Measurements from ENCODE around the gene UGT1A1.
A peak's percentile ranks its signal among the peaks of the same experiment; 100 is the strongest.

The UGT1A1 gene

DNA sequence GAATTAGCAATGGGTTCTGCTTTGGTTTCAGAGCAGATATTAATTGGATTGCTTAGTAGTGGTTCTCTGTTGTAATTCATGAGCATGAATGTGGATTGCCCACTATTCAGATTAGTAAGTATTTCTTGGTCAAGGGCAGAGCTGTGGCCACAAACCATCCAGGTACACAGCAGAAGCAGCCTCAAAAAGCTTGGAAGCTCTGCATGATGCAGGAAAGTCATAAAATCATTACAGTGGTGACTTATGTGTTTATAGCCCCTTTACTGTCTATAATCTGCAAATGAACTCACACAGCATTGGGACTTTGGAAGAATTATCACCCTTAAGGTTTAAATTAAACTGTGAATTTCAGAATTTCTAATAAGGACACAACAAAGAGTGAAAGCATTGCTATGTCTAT lies 1.9 kb upstream of the UGT1A1 start:
- no peak for DNase-seq (ENCODE audit: low spot score)

DNA sequence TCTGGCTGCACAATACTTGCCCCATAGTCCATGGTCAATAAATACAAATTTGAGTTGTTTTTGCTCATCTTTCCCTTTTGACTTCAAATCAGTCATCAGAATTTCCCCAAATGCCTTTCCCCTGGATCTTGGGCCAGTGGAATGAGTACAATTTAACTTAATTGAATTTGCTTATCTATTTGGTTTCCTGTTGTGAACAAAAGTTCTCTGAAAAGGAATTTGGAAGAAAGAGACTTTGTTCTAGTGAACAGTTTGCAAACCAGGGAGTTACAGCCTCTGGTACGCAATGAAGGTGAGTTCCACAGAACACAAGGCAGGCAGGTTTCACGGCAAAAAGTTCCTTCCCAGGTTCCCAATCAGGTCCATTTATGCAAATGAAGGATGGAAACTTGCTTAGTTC lies 1.2 kb upstream of the UGT1A1 start:
- DNase-seq (ENCODE audit: low spot score), result no peak

DNA sequence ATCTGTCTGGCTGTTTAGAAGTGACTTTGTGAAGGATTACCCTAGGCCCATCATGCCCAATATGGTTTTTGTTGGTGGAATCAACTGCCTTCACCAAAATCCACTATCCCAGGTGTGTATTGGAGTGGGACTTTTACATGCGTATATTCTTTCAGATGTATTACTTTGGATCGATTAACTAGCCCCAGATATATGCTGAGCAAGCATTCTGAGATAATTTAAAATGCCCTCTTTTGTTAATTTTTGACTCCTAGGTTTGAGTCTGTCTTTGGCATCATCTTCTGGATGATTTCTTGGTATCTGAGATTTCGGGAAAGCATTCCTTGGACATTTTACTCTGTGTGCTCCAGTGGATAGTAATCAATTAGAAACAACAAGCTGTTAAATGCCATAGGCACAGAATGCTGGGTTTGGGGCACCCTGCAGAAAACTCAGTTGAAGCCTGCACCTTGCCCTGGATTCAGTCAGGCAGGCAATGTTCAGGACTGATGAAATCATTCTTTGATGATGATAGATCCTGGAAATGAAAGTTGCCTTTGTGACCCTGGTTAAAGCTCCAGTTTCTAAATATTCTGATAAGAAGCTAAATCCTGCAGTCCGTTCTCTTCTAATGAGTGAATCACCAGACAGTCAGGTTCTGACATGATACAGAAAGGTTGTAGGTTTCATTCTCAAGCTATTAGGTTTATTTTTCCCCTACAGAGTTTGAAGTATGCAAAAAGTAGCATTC lies 1.1 kb downstream of the UGT1A1 start:
- no peak for DNase-seq (ENCODE audit: low spot score)

DNA sequence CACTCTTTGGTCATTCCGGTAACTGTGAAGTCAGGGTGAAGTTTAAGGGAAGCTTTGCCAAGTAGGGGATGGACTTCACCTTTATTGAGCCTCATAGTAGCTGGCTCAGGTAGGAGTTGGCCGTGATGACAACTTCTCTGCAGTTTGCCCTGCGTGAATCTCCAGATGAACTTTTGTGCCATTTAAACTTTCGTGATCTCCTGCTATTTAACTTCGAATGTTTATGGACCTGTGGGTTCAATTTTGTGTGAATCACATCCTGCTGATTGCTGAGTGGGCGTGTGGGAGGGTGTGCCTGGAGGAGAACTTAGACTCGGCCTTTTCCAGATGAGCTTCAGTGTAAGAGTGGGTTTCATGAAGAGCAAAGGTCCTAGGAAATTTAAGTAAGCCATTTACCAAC lies 4.2 kb downstream of the UGT1A1 start:
- DNase-seq (ENCODE audit: low spot score), result no peak

DNA sequence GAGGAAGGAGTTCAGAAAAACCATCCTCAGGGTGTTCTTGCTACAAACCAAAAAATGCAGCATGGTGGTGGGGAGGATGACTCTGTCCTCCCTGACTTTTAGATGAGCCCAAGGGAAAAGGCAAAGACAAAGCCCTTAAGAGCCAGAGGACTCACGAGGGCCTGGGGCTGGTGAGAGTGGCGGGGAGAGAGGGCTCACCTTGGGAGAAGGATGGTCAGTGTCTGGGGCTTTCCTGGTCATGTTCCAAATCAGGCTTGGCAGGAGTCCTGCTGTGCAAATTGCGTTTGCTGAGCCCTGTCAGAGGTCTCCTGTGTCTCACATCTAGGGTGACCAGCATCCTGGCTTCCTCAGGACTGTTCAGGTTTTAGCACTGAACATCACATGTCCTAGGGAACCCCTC lies 4.7 kb downstream of the UGT1A1 start:
- no peak for DNase-seq (ENCODE audit: low spot score)

DNA sequence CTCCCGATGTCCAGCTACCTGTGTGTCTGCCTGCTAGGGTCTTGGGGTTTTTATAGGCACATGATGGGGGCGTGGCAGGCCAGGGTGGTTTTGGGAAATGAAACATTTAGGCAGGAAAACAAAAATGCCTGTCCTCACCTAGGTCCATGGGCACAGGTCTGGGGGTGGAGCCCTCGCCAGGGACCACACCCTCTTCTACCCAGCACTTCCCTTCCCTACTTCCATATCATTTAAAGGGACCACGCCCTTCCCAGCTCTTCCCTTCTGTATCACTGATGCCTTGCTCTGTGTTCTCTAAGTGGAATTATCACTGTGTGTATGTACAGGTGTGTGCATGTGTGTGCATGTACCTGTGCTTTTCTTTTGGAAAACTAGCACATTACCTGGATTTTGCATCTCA lies 6.3 kb downstream of the UGT1A1 start:
- DNase-seq (ENCODE audit: low spot score), result no peak

DNA sequence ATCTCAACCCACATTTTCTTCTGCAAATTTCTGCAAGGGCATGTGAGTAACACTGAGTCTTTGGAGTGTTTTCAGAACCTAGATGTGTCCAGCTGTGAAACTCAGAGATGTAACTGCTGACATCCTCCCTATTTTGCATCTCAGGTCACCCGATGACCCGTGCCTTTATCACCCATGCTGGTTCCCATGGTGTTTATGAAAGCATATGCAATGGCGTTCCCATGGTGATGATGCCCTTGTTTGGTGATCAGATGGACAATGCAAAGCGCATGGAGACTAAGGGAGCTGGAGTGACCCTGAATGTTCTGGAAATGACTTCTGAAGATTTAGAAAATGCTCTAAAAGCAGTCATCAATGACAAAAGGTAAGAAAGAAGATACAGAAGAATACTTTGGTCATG lies 8.0 kb downstream of the UGT1A1 start:
- no peak for DNase-seq (ENCODE audit: low spot score)

DNA sequence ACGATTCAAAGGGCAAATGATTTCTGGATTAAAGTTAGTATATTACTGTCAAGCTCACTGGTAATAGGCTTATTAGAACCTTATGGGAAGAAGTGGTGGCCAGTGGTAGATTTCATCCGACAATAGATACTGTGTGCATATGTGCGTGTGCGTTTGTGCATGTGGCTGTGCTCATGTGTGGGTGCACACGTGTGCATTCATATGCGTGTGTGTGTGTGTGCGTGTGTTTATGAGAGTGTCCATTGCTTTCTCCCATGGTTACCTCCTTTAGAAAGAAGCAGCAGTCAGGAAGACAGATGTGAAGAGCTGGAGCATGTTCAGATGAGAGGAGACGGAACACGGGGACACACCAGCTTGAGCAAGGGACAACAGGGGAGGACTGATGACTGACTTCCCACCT lies 9.2 kb downstream of the UGT1A1 start:
- DNase-seq (ENCODE audit: low spot score), result no peak

DNA sequence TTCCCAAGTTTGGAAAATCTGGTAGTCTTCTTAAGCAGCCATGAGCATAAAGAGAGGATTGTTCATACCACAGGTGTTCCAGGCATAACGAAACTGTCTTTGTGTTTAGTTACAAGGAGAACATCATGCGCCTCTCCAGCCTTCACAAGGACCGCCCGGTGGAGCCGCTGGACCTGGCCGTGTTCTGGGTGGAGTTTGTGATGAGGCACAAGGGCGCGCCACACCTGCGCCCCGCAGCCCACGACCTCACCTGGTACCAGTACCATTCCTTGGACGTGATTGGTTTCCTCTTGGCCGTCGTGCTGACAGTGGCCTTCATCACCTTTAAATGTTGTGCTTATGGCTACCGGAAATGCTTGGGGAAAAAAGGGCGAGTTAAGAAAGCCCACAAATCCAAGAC lies 12.1 kb downstream of the UGT1A1 start:
- DNase-seq (ENCODE audit: low spot score), result no peak

DNA sequence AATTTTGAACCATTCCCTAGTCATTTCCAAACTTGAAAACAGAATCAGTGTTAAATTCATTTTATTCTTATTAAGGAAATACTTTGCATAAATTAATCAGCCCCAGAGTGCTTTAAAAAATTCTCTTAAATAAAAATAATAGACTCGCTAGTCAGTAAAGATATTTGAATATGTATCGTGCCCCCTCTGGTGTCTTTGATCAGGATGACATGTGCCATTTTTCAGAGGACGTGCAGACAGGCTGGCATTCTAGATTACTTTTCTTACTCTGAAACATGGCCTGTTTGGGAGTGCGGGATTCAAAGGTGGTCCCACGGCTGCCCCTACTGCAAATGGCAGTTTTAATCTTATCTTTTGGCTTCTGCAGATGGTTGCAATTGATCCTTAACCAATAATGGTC lies 12.5 kb downstream of the UGT1A1 start:
- DNase-seq (ENCODE audit: low spot score), result no peak

DNA sequence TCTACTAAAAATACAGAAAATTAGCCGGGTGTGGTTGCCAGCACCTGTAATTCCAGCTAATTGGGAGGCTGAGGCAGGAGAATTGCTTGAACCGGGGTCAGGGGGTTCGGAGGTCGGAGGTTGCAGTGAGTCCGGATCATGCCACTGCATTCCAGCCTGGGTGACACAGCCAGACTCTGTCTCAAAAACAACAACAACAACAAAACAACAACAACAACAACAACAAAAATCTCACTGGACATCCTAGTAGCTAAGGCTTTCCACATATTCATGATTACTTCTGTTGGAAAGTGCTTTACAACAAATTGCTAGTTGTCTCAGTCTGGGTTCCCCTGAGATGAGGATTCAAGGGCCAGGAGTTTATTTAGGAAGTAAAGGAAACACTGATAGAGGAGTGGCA lies 13.8 kb downstream of the UGT1A1 start:
- DNase-seq (ENCODE audit: low spot score), result no peak

DNA sequence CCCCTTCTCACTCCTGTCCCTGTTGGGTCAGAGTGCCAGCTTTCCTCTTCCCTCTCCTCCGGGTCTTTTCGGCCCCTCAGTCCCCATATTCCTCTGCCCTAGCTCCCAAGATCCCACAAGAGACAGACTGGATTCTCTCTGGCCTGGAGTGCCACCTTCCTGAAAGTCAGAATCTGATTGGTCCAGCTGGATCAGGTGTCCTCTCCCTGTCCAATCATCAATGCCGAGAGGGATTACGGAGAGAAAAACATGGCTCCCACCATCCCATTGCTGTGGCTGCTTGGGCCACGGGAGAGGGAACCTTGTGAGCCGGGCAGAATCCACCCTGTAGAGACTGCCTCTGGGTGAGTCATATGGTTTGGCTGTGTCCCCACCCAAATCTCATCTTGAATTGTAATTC lies 15.3 kb downstream of the UGT1A1 start:
- DNase-seq (ENCODE audit: low spot score), result no peak

DNA sequence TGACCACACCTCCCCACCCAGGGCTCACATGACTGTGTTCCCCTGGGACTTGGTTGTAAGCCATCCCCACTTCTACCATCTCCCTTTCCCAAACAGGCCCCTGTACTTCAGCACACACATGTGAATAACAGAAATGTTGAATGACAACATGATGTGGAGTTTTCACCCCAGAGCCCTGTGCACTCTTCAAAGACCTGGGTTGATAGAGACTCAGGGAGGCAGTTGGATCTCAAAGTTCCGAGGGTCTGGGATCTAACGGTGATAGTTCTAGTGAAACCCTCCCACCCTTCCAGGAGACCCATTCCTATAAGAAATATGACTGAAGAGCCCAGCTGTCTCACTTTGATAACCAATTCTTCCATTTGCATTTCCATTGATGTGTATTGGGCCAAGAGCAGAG lies 18.0 kb downstream of the UGT1A1 start, which contains the start of gene MROH2A:
Gene MROH2A (plus strand): TSS at position 301 of the 400 bp plus-strand sequence. CDS start 1,029 bp downstream, outside the sequence.
- no peak for DNase-seq (ENCODE audit: low spot score)

DNA sequence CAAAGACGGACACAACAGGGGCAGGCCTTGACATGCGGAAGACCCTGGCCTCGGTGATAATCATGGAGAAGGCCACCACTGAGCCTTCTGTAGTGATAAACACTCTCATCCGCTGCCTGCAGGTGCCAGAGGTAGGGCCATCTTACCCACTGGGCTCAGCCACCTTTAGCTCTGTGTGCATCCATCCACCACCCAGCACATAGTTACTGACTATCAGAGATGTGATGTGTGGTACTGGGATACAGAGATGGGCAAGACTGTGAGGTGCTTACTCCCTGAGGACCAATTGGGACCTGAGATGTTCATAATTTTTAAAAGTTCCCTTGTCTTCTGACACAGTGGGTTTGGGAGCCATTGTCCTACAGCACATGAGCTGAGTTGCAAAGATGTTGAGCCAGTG lies 19.7 kb downstream of the UGT1A1 start:
- no peak for DNase-seq (ENCODE audit: low spot score)

DNA sequence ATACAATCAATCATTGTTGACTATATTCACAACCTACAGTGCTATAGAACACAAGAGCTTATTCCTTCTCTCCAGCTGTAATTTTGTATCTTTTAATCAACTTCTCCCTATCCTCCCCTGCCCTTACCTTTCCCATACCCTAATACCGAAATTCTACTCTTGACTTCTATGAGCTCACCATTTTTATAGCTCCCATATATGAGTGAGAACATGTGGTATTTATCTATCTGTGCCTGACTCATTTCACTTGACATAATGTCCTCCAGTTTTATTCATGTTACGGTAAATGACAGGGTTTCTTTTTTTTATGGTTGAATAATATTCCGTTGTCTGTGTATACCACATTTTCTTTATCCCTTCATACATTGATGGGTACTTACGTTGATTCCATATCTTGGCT lies 20.7 kb downstream of the UGT1A1 start:
- DNase-seq (ENCODE audit: low spot score), result no peak

DNA sequence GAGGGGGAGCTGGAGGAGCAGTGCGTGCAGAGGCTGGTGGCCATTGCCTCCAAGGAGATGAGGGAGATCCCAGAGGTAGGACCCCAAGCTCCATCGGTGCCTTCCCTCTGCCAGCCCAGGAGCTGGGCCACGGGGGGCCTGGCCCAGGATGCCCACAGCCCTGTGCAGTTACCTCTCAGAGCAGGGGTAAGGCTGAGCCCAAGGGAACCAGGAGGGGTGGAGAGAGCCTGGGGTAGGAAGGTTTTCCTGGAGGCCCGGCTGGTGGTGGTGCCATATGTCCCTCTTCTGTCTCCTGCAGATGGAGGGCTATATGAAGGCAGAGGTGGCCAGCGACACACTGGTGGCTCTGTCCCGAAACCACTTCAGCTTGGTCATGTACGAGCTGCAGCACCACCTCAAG lies 29.5 kb downstream of the UGT1A1 start:
- peak; percentile 32 for DNase-seq (ENCODE audit: low spot score)

DNA sequence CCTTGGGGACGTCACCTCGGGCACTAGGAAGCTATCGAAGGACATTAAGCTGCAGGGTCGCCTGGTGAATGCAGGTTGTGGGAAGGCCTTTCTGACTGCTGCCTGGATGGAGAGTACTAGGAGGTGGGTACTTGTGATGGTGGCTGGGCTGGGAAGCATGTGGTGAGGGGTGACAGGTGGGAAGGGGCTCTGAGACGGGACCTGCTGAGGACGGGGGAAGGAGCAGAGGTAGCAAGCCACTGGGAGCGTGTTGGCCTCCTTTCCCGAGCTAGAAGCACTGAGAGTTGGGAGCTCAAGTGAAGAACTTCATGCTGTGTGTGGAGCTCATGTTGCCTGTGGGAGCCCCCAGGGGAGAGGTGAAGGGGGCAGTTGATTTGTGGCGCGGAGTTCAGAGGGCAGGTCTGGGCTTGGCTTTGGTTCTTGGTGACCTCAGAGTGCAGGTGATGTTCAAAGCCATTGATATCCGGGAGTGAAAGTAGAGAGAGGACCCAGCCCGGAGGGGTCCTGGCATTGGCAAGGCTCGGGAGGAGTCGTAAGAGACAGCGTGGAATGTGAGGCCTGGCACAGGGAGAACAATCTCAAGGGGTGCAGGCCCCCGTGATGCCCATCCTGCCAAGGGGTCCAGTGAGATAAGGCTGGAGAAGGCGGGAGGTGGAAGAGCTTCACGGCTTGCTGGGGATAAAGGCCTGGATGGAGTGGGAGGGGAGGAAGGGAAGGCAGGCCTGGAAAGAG lies 31.2 kb downstream of the UGT1A1 start:
- DNase-seq (ENCODE audit: low spot score), result peak; percentile 22

DNA sequence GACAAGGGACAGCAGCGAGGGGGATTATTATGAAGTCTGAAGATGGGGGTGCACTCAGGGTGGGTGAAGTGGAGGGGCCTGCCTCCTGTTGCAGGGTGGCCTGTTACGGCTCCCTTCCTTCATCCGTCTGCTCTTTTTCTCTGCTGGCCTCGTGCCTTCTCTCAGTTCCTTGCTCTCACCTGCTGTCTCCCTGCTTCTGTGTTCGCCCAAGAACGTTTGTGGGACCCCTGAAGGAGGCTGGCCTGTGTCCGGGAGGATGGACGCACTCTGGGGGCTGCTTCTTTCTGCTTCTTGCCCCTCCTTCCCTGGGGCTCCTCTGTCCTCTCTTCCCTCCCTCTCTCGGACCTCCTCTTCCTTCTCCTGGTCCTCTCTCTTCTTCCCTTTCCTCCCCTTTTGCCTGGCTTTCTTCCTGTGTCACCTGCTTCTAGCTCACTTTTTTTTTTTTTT lies 31.8 kb downstream of the UGT1A1 start:
- DNase-seq (ENCODE audit: low spot score), result peak; percentile 22

DNA sequence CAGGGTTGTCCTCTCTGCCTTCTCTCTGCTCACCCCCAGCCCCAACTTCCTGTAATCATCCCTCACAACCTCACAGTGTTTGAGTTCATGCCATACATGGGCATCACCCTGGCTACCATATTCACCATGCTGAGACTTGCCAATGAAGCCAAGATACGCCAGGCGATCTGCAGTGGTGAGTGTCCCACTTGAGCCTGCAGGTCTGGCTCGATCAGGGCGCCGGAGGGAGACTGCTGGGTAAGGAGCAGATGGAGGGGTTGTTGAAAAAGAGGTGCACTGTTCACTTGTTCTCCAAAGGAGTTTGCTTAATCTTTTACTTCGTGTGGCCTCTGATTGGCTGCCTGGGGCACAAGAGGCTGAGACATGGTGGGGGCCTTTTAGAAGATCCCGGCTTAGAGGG lies 32.6 kb downstream of the UGT1A1 start:
- DNase-seq (ENCODE audit: low spot score), result peak; percentile 31

DNA sequence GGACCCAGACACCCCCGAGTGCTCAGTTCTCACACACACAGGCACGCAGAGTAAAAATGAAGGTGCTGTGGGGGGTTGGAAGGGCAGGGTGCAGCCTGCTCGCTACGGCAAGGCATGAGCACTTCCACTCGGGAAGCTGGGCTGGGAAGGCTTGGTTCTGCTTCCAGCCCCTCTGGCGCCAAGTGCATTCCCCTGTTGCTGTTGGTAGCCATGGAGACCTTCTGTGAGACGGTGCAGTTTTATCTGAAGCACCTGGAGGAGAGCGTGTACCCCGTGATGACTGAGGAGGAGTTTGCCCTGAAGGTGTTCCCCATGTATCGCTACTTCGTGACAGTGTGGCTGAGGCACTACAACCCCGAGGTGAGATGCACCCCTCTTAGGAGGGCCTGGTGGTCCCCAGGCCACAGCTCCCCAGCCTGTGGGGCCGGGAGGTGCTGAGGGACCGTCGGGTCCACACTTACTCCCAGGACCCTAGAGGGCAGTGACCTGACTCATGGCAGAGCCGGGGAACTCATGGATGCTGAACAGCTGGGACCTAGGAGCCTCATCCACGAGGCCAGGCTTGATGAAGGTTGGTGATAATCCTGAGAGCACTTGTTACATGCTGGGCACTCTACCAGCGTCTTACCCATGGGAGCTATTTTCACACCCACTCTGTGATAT lies 33.5 kb downstream of the UGT1A1 start:
- peak; percentile 39 for DNase-seq (ENCODE audit: low spot score)

DNA sequence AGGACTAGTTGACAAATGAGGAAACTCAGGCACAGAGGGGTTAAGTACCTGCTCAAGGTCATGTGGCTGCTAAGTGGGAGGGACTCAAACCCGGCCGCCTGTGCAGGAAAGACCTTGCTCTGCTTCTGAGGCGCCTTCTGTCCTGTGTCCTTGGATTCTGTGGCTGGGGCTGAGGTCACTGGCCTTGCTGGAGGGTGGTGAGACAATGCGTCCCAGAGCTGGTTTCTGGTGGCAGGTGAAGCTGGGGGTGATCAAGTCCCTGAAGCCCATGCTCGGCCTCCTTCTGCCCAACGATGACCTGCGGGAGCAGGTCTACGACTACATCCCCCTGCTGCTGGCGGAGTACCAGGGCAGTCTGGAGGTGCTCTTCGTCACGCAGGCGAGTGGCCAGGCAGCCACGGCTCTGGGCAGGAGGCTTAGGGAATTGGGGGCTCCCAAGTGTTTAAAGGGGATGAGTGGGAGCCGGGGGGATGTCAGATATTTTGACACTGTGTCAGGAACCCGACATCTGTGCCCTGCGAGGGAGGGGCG lies 34.1 kb downstream of the UGT1A1 start:
- DNase-seq (ENCODE audit: low spot score), result peak; percentile 39

DNA sequence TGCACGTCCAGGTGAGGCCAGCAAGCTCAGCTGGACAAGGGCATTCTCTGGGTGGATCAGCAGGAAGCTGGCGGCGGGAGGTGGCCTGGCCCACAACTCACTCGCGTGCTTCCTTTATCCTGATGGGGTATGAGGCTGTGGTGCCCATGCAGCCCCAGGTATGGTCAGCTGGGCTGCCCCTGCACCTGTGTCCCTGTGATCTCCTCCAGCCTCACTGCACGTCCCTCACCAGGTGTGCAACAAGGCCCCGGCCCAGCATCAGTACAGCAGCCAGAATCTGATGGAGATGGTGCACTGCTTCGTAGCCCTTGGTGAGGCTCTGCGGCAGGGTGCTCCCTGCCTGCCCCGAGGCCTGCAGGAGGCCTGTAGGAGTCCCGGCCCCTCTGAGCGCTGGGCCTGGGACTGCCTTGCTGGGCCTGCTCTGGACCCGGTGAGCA lies 35.7 kb downstream of the UGT1A1 start:
- peak; percentile 39 for DNase-seq (ENCODE audit: low spot score)

DNA sequence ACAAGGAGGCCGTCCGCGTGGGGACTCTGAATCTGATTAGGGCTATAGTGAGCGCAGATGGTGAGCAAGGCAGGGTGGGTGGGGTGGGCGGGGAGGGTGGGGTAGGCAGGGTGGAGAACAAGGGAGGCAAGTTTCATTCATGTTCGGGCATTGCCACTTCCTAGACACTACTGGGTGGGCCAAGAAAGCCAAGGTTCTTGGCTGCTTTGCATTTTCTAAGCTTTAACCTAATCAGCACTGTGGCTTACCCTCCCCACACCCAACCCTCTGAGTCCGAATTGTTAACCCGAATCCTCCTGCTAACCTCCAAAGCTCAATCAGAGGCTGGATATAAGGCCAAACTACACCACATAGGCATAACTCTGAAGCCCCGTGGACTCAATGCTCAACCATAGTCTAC lies 36.2 kb downstream of the UGT1A1 start:
- peak; percentile 27 for DNase-seq (ENCODE audit: low spot score)

All from ecto neural progenitor cell (in vitro differentiated cells).